Measurements from ENCODE around the gene TTBK1. TPM values are rescaled to one million over a fixed set of nuclear protein-coding genes. Genes with fewer than 3 reads are reported as not detected.

The TTBK1 gene
- total RNA-seq, 1 donor from 2014 or later, result 1.7 TPM

- H4K20me1 ChIP-seq (ENCODE audit: low read depth), result no peaks in the 10 kb centered on the region
- H3K9ac ChIP-seq, result no peak overlapping the region
- H3K27me3 ChIP-seq, result peaks cover 2% of the 10 kb centered on the region
- H3F3A ChIP-seq (ENCODE audit: low read depth), result no peaks in the 10 kb centered on the region
- H2AFZ ChIP-seq (replicated peaks), result no peak overlapping the region
- no peaks in the 10 kb centered on the region for H3K36me3 ChIP-seq
- H3K9me3 ChIP-seq (ENCODE audit: low read depth), result no peaks in the 10 kb centered on the region
- peaks cover 6% of the 10 kb centered on the region for H3K4me1 Mint-ChIP-seq
- no peaks in the 10 kb centered on the region for H3K9me3 Mint-ChIP-seq
- H3K36me3 Mint-ChIP-seq, result no peaks in the 10 kb centered on the region
- H3K79me2 ChIP-seq (ENCODE audit: low read depth), result no peaks in the 10 kb centered on the region
- H3K27me3 Mint-ChIP-seq (ENCODE audit: insufficient read depth, low read depth), result peaks cover 2% of the 10 kb centered on the region
- H3K4me3 Mint-ChIP-seq, result no peak overlapping the region
- no peak for DNase-seq (ENCODE audit: low spot score)
- no peak overlapping the region for H3K27ac ChIP-seq
- H3K27ac Mint-ChIP-seq, result no peak overlapping the region
- no peak overlapping the region for H3K4me3 ChIP-seq
- H3K4me1 ChIP-seq, result no peaks in the 10 kb centered on the region
- no peak for TF ChIP-seq CTCF (IDR thresholded peaks at IDR 0.05)
- H3K4me2 ChIP-seq, result no peak overlapping the region
These were observed 47.6 kb downstream of the TTBK1 start for GRCh38 chr6:43290905-43291355.

- H3F3A ChIP-seq (ENCODE audit: low read depth), result no peaks in the 10 kb centered on the region
- no peak overlapping the region for H3K9ac ChIP-seq
- H3K27me3 ChIP-seq, result no peaks in the 10 kb centered on the region
- no peaks in the 10 kb centered on the region for H4K20me1 ChIP-seq (ENCODE audit: low read depth)
- H3K79me2 ChIP-seq (ENCODE audit: low read depth), result no peaks in the 10 kb centered on the region
- H3K4me3 Mint-ChIP-seq, result no peak overlapping the region
- no peak for DNase-seq (ENCODE audit: low spot score)
- H3K36me3 Mint-ChIP-seq, result no peaks in the 10 kb centered on the region
- no peaks in the 10 kb centered on the region for H3K9me3 Mint-ChIP-seq
- no peak overlapping the region for H3K27ac Mint-ChIP-seq
- no peak overlapping the region for H3K4me3 ChIP-seq
- no peak for TF ChIP-seq CTCF (IDR thresholded peaks at IDR 0.05)
- TF ChIP-seq EZH2 (IDR thresholded peaks at IDR 0.05), result no peak
- TF ChIP-seq EZH2phosphoT487 (IDR thresholded peaks at IDR 0.05), result no peak
- H3K27ac ChIP-seq, result no peak overlapping the region
- H3K4me2 ChIP-seq, result no peak overlapping the region
- no peak overlapping the region for H2AFZ ChIP-seq (replicated peaks)
- H3K4me1 ChIP-seq, result no peaks in the 10 kb centered on the region
- H3K27me3 Mint-ChIP-seq (ENCODE audit: insufficient read depth, low read depth), result peaks cover 5% of the 10 kb centered on the region
- no peaks in the 10 kb centered on the region for H3K36me3 ChIP-seq
- H3K4me1 Mint-ChIP-seq, result peaks cover 6% of the 10 kb centered on the region
- no peaks in the 10 kb centered on the region for H3K9me3 ChIP-seq (ENCODE audit: low read depth)
These were observed 48.4 kb downstream of the TTBK1 start for GRCh38 chr6:43291708-43292107.

GRCh38 chr6:43292341-43292740 lies 49.1 kb downstream of the TTBK1 start:
- Mint-ChIP-seq H3K36me3 (no peaks in the 10 kb centered on the region), H3K4me3 (no peak overlapping the region), H3K4me1 (peaks cover 7% of the 10 kb centered on the region), H3K27ac (no peak overlapping the region), H3K27me3 (ENCODE audit: insufficient read depth, low read depth) (peaks cover 5% of the 10 kb centered on the region), H3K9me3 (no peaks in the 10 kb centered on the region)
- Histone ChIP-seq H3F3A (ENCODE audit: low read depth) (peaks cover under 1% of the 10 kb centered on the region), H2AFZ (replicated peaks) (no peak overlapping the region), H3K79me2 (ENCODE audit: low read depth) (no peaks in the 10 kb centered on the region), H4K20me1 (ENCODE audit: low read depth) (no peaks in the 10 kb centered on the region), H3K36me3 (no peaks in the 10 kb centered on the region), H3K27me3 (no peaks in the 10 kb centered on the region), H3K4me1 (peaks cover 5% of the 10 kb centered on the region), H3K4me3 (no peak overlapping the region), H3K4me2 (no peak overlapping the region), H3K9ac (no peak overlapping the region), H3K27ac (no peak overlapping the region), H3K9me3 (ENCODE audit: low read depth) (no peaks in the 10 kb centered on the region)
- no peak for DNase-seq (ENCODE audit: low spot score)
- TF ChIP-seq EZH2phosphoT487 (IDR thresholded peaks at IDR 0.05) (no peak), EZH2 (IDR thresholded peaks at IDR 0.05) (no peak), CTCF (IDR thresholded peaks at IDR 0.05) (no peak)

Measured in neural progenitor cell (in vitro differentiated cells).